ENCODE results near the gene ALS2. TPM values are rescaled to one million over a fixed set of nuclear protein-coding genes. Genes with fewer than 3 reads are reported as not detected.

The ALS2 gene
- total and polyA plus RNA-seq, 4 donors = 8.2 to 35.3 (median 15.0) TPM

GRCh38 chr2:201793631-201794030 is 12.9 kb upstream of the ALS2 start:
- no peak for DNase-seq (ENCODE audit: low spot score)
- no peak overlapping the region for H3K27ac ChIP-seq (ENCODE audit: low read depth in 1 of 2, low read length in 2 of 2)
- no peak overlapping the region for H3K9ac ChIP-seq (ENCODE audit: low read depth in 1 of 2, low read length in 2 of 2)
- H3K27me3 ChIP-seq (ENCODE audit: control insufficient read depth in 4 of 4, insufficient read depth in 4 of 4, low read length in 3 of 4) = no peaks in the 10 kb centered on the region
- no peak overlapping the region for H3K4me3 ChIP-seq (ENCODE audit: low read depth in 1 of 3, low read length in 3 of 3)
- TF ChIP-seq TAF1 (conservative IDR thresholded peaks at IDR 0.05) (no peak), EGR1 (IDR thresholded peaks at IDR 0.05; ENCODE audit: low read depth in 2 of 2) (no peak), HNF4A (conservative IDR thresholded peaks at IDR 0.05) (no peak), GABPA (IDR thresholded peaks at IDR 0.05 in 1 of 2, conservative IDR thresholded peaks at IDR 0.05 in 1 of 2) (no peak), RXRA (IDR thresholded peaks at IDR 0.05) (no peak), FOXA2 (IDR thresholded peaks at IDR 0.05) (no peak), JUND (IDR thresholded peaks at IDR 0.05) (no peak), FOXA1 (IDR thresholded peaks at IDR 0.05) (no peak), MAX (IDR thresholded peaks at IDR 0.05) (no peak), NR2F2 (IDR thresholded peaks at IDR 0.05) (no peak), YY1 (IDR thresholded peaks at IDR 0.05) (no peak), RAD21 (IDR thresholded peaks at IDR 0.05) (no peak), SP1 (IDR thresholded peaks at IDR 0.05) (no peak), REST (IDR thresholded peaks at IDR 0.05) (no peak), HNF4G (IDR thresholded peaks at IDR 0.05) (no peak)
- TF ChIP-seq, protein P1, sequence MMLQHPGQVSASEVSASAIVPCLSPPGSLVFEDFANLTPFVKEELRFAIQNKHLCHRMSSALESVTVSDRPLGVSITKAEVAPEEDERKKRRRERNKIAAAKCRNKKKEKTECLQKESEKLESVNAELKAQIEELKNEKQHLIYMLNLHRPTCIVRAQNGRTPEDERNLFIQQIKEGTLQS (IDR thresholded peaks at IDR 0.05) = no peak
- TF ChIP-seq, protein P2, sequence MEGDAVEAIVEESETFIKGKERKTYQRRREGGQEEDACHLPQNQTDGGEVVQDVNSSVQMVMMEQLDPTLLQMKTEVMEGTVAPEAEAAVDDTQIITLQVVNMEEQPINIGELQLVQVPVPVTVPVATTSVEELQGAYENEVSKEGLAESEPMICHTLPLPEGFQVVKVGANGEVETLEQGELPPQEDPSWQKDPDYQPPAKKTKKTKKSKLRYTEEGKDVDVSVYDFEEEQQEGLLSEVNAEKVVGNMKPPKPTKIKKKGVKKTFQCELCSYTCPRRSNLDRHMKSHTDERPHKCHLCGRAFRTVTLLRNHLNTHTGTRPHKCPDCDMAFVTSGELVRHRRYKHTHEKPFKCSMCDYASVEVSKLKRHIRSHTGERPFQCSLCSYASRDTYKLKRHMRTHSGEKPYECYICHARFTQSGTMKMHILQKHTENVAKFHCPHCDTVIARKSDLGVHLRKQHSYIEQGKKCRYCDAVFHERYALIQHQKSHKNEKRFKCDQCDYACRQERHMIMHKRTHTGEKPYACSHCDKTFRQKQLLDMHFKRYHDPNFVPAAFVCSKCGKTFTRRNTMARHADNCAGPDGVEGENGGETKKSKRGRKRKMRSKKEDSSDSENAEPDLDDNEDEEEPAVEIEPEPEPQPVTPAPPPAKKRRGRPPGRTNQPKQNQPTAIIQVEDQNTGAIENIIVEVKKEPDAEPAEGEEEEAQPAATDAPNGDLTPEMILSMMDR (IDR thresholded peaks at IDR 0.05; ENCODE audit: low read depth, low read length, missing input control) = no peak
- TF ChIP-seq, protein P3, sequence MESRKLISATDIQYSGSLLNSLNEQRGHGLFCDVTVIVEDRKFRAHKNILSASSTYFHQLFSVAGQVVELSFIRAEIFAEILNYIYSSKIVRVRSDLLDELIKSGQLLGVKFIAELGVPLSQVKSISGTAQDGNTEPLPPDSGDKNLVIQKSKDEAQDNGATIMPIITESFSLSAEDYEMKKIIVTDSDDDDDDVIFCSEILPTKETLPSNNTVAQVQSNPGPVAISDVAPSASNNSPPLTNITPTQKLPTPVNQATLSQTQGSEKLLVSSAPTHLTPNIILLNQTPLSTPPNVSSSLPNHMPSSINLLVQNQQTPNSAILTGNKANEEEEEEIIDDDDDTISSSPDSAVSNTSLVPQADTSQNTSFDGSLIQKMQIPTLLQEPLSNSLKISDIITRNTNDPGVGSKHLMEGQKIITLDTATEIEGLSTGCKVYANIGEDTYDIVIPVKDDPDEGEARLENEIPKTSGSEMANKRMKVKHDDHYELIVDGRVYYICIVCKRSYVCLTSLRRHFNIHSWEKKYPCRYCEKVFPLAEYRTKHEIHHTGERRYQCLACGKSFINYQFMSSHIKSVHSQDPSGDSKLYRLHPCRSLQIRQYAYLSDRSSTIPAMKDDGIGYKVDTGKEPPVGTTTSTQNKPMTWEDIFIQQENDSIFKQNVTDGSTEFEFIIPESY (IDR thresholded peaks at IDR 0.05) = no peak
- no peaks in the 10 kb centered on the region for H3K9me3 ChIP-seq (ENCODE audit: control insufficient read depth in 4 of 4, low read length in 3 of 4)
- H3K36me3 ChIP-seq (ENCODE audit: control insufficient read depth in 4 of 4, insufficient read depth in 3 of 4, low read depth in 1 of 4, low read length in 3 of 4) = no peaks in the 10 kb centered on the region
- 94% methylated on average over 1 of the region's 1 CpG for WGBS
- H3K4me1 ChIP-seq (ENCODE audit: control insufficient read depth in 4 of 4, insufficient read depth in 4 of 4, low read length in 3 of 4) = peaks cover 0 to 6% (median 4%) of the 10 kb centered on the region in 4 donors
